Liver (tissue), 3 donors: Measurements from ENCODE around the gene VAMP4.

Source experiments
- ATF3 ChIP-seq: IDR thresholded peaks from 2 replicates; pipeline ENCODE4 v1.6.1; 2016; ENCODE audit warnings: antibody characterized with exemption
- EGR1 ChIP-seq, 2 donors: IDR thresholded peaks; 2 replicates each; pipeline ENCODE4 v1.6.1; 2016 to 2018; ENCODE audit warnings: antibody characterized with exemption in 2 of 2, low read depth in 2 of 2
- FOXA1 ChIP-seq: IDR thresholded peaks from 2 replicates; pipeline ENCODE4 v1.6.1; 2016; ENCODE audit warnings: antibody characterized with exemption
- HNF4G ChIP-seq: IDR thresholded peaks from 2 replicates; pipeline ENCODE4 v1.6.1; 2016; ENCODE audit warnings: antibody characterized with exemption
- JUND ChIP-seq, 2 donors: IDR thresholded peaks; 2 replicates each; pipeline ENCODE4 v1.6.1; 2016; ENCODE audit warnings: antibody characterized with exemption in 2 of 2
- REST ChIP-seq: IDR thresholded peaks from 2 replicates; pipeline ENCODE4 v1.6.1; 2016; ENCODE audit warnings: antibody characterized with exemption, mild to moderate bottlenecking
- RXRA ChIP-seq, 2 donors: IDR thresholded peaks; 2 replicates each; pipeline ENCODE4 v1.6.1; 2017 to 2018; ENCODE audit warnings: antibody characterized with exemption in 2 of 2, mild to moderate bottlenecking in 1 of 2
- TAF1 ChIP-seq: conservative IDR thresholded peaks from 2 replicates; pipeline ENCODE4 v1.6.1; 2016; ENCODE audit warnings: antibody characterized with exemption, mild to moderate bottlenecking
- YY1 ChIP-seq: IDR thresholded peaks from 2 replicates; pipeline ENCODE4 v1.6.1; 2016; ENCODE audit warnings: antibody characterized with exemption, mild to moderate bottlenecking
- TF ChIP-seq, protein P1 (sequence below): fragments of 150-350 bp; IDR thresholded peaks from 2 replicates; pipeline ENCODE4 v1.5.1; 2017; ENCODE audit warnings: improper control_type of control experiment, low read depth, low read length; ENCODE audit not compliant: missing input control
- TF ChIP-seq, protein P2 (sequence below): IDR thresholded peaks from 2 replicates; pipeline ENCODE4 v1.6.1; 2016; ENCODE audit warnings: antibody characterized with exemption
- donor health status: healthy.
- donor health status: healthy.

DNA sequence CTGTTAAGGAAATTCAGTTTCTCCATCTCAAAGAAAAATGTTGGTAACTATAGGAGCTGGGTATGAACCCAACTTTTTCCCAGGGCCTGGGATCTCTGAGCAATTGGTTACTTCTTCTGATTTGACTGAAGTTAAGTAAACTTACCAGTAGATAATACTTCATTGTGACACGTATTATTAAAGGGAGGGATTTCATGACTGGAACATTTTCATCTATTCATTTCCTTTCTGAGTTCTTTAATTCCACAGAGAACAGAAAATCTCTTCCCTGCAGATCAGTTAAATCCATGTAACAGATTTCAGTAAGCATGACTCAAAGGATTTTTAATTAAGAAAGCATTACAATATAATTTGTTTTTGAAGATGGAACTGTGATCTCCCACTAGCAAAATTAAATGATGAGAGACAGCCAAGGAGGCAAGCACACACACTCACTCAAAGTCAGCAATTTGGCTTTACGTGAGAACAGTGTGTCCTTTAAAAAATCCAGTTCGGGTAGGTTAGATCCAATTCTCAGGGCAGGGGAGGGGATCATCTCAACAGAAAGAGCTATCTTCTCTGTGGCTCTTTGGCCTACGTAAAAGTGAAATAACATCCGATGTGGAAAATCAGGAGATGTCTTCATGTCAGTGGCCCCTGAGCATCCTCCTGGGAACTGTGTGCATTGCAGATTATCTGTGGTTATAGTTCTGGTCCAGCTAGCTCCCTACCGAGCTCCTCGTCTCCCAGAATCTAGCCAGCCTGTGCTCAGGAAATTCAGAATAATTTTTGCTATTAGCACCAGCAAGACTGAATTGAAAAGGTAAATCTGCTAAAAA lies 78.6 kb downstream of the VAMP4 start:
- no peak for TF ChIP-seq FOXA1
- TF ChIP-seq, protein P1, sequence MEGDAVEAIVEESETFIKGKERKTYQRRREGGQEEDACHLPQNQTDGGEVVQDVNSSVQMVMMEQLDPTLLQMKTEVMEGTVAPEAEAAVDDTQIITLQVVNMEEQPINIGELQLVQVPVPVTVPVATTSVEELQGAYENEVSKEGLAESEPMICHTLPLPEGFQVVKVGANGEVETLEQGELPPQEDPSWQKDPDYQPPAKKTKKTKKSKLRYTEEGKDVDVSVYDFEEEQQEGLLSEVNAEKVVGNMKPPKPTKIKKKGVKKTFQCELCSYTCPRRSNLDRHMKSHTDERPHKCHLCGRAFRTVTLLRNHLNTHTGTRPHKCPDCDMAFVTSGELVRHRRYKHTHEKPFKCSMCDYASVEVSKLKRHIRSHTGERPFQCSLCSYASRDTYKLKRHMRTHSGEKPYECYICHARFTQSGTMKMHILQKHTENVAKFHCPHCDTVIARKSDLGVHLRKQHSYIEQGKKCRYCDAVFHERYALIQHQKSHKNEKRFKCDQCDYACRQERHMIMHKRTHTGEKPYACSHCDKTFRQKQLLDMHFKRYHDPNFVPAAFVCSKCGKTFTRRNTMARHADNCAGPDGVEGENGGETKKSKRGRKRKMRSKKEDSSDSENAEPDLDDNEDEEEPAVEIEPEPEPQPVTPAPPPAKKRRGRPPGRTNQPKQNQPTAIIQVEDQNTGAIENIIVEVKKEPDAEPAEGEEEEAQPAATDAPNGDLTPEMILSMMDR = no peak
- TF ChIP-seq EGR1 (IDR thresholded peaks at IDR 0.05; ENCODE audit: low read depth in 2 of 2) = no peak
- no peak for TF ChIP-seq ATF3
- TF ChIP-seq, protein P2, sequence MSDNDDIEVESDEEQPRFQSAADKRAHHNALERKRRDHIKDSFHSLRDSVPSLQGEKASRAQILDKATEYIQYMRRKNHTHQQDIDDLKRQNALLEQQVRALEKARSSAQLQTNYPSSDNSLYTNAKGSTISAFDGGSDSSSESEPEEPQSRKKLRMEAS = no peak
- TF ChIP-seq JUND (IDR thresholded peaks at IDR 0.05) = no peak
- TF ChIP-seq TAF1 = no peak
- TF ChIP-seq YY1 = no peak
- no peak for TF ChIP-seq REST
- TF ChIP-seq HNF4G = no peak
- TF ChIP-seq RXRA (IDR thresholded peaks at IDR 0.05) = no peak
